Kidney (tissue), 14 donors: Measurements from ENCODE around the gene PCSK9. TPM values are rescaled to one million over a fixed set of nuclear protein-coding genes. Genes with fewer than 3 reads are reported as not detected.

Experiments
- DNase-seq, 5 donors: peaks; one replicate each; pipeline ENCODE4 v3.0.0-alpha.2; 2013 to 2020
- FAIRE-seq: peaks from 2 replicates; lab custom pipeline; 2012; peaks lifted over from hg19 to GRCh38; lab: Jason Lieb, UNC
- H3K27ac ChIP-seq, 2 donors: one replicate each; pipeline ENCODE4 v1.7.0; 2013; ENCODE audit warnings: low read depth in 2 of 2, low read length in 2 of 2, inconsistent platforms in 1 of 2
- H3K27me3 ChIP-seq: one replicate; pipeline ENCODE4 v1.7.1; 2013; ENCODE audit warnings: low read length, inconsistent platforms; ENCODE audit not compliant: control insufficient read depth, insufficient read depth
- H3K36me3 ChIP-seq, 3 donors: one replicate each; pipeline versions ENCODE4 v1.7.0 to v1.7.1; 2013; ENCODE audit warnings: low read length in 3 of 3, control low read depth in 1 of 3, inconsistent platforms in 1 of 3; ENCODE audit not compliant: insufficient read depth in 3 of 3, control insufficient read depth in 2 of 3
- H3K4me1 ChIP-seq, 3 donors: one replicate each; pipeline versions ENCODE4 v1.7.0 to v1.7.1; 2013; ENCODE audit warnings: low read length in 3 of 3, inconsistent platforms in 1 of 3, low read depth in 1 of 3; ENCODE audit not compliant: control insufficient read depth in 2 of 3, insufficient read depth in 2 of 3
- H3K4me3 ChIP-seq, 3 donors: one replicate each; pipeline versions ENCODE4 v1.7.0 to v1.8.1; 2013; ENCODE audit warnings: low read length in 3 of 3, control low read depth in 1 of 3, inconsistent platforms in 1 of 3
- H3K9ac ChIP-seq, 3 donors: one replicate each; pipeline versions ENCODE4 v1.7.0 to v1.7.1; 2013; ENCODE audit warnings: low read length in 3 of 3, control low read depth in 1 of 3, inconsistent platforms in 1 of 3
- H3K9me3 ChIP-seq, 3 donors: one replicate each; pipeline versions ENCODE4 v1.7.0 to v1.7.1; 2013; ENCODE audit warnings: low read length in 3 of 3, control low read depth in 1 of 3, inconsistent platforms in 1 of 3; ENCODE audit not compliant: control insufficient read depth in 2 of 3, insufficient read depth in 1 of 3
- intact Hi-C: fragments of 100-400 bp; cut with DNase I; formaldehyde crosslinking; loops from one replicate; pipeline ENCODE4 v1.11.1; 2022
- polyA plus RNA-seq: library from polyadenylated mRNA; stranded (reverse); fragments of 350-450 nt; fragmentation: Illumina TruSeq; extraction: RNeasy Lipid Tissue Mini Kit (QIAGEN cat#74804); gene quantifications from one replicate; pipeline ENCODE4 v1.2.3, GENCODE V29; 2014; ENCODE audit warnings: low read depth, low replicate concordance; ENCODE audit not compliant: insufficient read depth
- total RNA-seq: library from RNA; stranded (reverse); fragmentation: NEBNext Ultra II Directional; extraction: Animal tissue kit (Norgen Biotek cat#: 25700); gene quantifications from one replicate; pipeline ENCODE4 v1.2.1, GENCODE V29; 2021
- TF ChIP-seq, protein P1 (sequence below): IDR thresholded peaks from 3 replicates; pipeline ENCODE4 v1.5.1; 2012; ENCODE audit warnings: mild to moderate bottlenecking, moderate library complexity, borderline replicate concordance; ENCODE audit not compliant: insufficient read depth; ENCODE audit errors: extremely low read depth
- donor health status: control.
- donor health status: control.
- donor health status: control.
- donor health status: control.
- donor health status: control.
- donor health status: DM: yes; HTN: yes; CAD: no.
- donor health status: Normal renal cell carcinoma (clear cell type).

The PCSK9 gene
- total and polyA plus RNA-seq, 2 donors from 2014 or later: 0.13 to 0.28 TPM

DNA sequence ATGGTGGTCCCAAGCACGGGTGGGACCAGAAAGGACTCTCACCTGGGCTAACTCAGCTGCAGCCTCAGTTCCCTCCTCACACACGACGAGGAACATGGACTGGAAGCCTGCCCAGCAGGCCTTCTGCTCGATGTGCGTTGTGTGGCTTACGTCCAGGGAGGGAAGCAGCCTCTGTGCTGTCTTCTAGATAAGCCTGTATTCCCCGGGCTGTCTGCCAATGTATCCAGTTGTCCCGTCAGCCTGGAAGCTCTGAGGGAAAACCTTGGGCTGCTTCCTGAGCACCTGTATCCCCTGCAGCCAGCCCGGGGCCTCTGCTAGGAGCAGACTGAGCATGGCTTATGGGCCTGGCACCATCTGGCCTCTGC lies 10.5 kb downstream of the PCSK9 start:
- Histone ChIP-seq H3K36me3 (no peaks in the 10 kb centered on the region), H3K9ac (no peak overlapping the region), H3K4me1 (no peaks in the 10 kb centered on the region), H3K4me3 (no peak overlapping the region), H3K9me3 (no peaks in the 10 kb centered on the region), H3K27me3 (no peaks in the 10 kb centered on the region), H3K27ac (no peak overlapping the region)
- intact Hi-C loops: no loop called here
- DNase-seq: peak in 2 of 5 donors; percentile 23 to 30
- FAIRE-seq: no peak
- TF ChIP-seq, protein P1, sequence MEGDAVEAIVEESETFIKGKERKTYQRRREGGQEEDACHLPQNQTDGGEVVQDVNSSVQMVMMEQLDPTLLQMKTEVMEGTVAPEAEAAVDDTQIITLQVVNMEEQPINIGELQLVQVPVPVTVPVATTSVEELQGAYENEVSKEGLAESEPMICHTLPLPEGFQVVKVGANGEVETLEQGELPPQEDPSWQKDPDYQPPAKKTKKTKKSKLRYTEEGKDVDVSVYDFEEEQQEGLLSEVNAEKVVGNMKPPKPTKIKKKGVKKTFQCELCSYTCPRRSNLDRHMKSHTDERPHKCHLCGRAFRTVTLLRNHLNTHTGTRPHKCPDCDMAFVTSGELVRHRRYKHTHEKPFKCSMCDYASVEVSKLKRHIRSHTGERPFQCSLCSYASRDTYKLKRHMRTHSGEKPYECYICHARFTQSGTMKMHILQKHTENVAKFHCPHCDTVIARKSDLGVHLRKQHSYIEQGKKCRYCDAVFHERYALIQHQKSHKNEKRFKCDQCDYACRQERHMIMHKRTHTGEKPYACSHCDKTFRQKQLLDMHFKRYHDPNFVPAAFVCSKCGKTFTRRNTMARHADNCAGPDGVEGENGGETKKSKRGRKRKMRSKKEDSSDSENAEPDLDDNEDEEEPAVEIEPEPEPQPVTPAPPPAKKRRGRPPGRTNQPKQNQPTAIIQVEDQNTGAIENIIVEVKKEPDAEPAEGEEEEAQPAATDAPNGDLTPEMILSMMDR: no peak

DNA sequence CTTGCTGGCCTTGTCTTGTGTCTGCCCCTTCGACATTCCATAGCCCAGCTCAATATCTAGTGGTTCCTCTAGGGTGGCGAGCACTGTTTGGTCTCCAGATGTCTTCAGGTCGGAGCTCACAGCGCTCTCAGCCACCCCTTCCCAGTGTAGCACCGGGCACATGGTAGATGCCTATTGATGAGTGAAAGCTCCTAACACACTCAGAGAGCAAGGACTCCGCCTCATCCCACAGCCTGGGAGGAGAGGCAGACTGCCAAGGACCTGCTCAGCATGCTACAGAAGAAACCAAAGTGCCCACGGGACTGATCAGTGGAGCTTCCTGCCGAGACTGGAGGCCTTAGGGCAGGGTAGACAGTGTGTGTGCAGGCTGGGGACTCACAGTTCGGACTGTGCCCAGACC lies 10.9 kb downstream of the PCSK9 start:
- FAIRE-seq: no peak

DNA sequence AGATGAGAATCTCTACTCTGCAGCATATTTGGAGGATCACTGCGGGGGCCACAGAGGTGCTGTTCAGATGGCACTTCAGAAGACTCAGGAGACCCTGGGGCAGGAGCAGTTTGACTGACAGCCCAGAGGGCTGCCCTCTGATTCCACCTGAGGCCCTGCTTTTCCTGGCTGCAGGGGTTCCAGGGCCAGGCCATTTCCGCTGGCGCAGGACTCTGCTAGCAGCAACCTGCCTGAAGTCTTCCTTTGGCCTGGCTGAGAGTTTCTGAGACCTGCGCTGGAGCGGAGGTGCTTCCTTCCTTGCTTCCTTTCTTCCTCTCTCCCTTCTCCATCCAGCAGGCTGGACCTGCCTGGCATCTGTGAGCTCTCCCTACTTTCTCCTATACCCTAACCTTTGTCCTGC lies 11.8 kb downstream of the PCSK9 start:
- no peaks in the 10 kb centered on the region for H3K27me3 ChIP-seq
- H3K9ac ChIP-seq: no peak overlapping the region
- FAIRE-seq (no peak), DNase-seq (peak in 2 of 5 donors; percentile 11 to 29)
- TF ChIP-seq, protein P1: no peak
- intact Hi-C loops: no loop called here
- no peaks in the 10 kb centered on the region for H3K36me3 ChIP-seq
- no peaks in the 10 kb centered on the region for H3K9me3 ChIP-seq
- H3K4me1 ChIP-seq: no peaks in the 10 kb centered on the region
- H3K4me3 ChIP-seq: no peak overlapping the region
- no peak overlapping the region for H3K27ac ChIP-seq

More for the DNA sequence above, 10.9 kb downstream of the PCSK9 start:
- Histone ChIP-seq H3K36me3 (no peaks in the 10 kb centered on the region), H3K4me3 (no peak overlapping the region), H3K9ac (no peak overlapping the region), H3K27me3 (no peaks in the 10 kb centered on the region), H3K9me3 (no peaks in the 10 kb centered on the region), H3K4me1 (no peaks in the 10 kb centered on the region), H3K27ac (no peak overlapping the region)
- intact Hi-C loops: no loop called here
- peak in 1 of 5 donors; percentile 16 for DNase-seq
- TF ChIP-seq, protein P1: no peak

- H3K9ac ChIP-seq: no peak overlapping the region
- H3K4me1 ChIP-seq: no peaks in the 10 kb centered on the region
- TF ChIP-seq, protein P1: no peak
- peak in 1 of 5 donors; percentile 25 for DNase-seq
- no peaks in the 10 kb centered on the region for H3K27me3 ChIP-seq
- intact Hi-C loops: no loop called here
- no peak overlapping the region for H3K27ac ChIP-seq
- FAIRE-seq: no peak
- H3K9me3 ChIP-seq: no peaks in the 10 kb centered on the region
- no peaks in the 10 kb centered on the region for H3K36me3 ChIP-seq
- no peak overlapping the region for H3K4me3 ChIP-seq
Observed at GRCh38 chr1:55051621-55052020, 12.3 kb downstream of the PCSK9 start.
